WTC11 (cell line): ENCODE data around the gene LGALS4. TPM values are rescaled to one million over a fixed set of nuclear protein-coding genes. Genes with fewer than 3 reads are reported as not detected.

ENCODE experiments used
- ATAC-seq: fragments of 200-7000 bp; cut with Tn5 transposase; 2 replicates; pipeline ENCODE4 v1.10.0; 2021; ENCODE audit warnings: mild to moderate bottlenecking, moderate library complexity
- CTCF ChIA-PET: fragments of 300-600 bp; sonication (Branson Sonifier 250); formaldehyde crosslinking; loops from one replicate; lab custom pipeline; 2021; ENCODE audit warnings: antibody characterized with exemption; lab: Charles Lee
- POLR2A ChIA-PET: fragments of 350-600 bp; sonication (Branson Sonifier 250); formaldehyde crosslinking; loops from one replicate; lab custom pipeline; 2021; ENCODE audit warnings: antibody characterized with exemption; lab: Charles Lee
- DNase-seq: peaks from one replicate; pipeline ENCODE4 v3.0.0; 2021; ENCODE audit warnings: low spot score
- H3K27ac Mint-ChIP-seq: 2 replicates; pipeline ENCODE4 v1.8.0; 2021; ENCODE audit warnings: mixed read lengths
- H3K27me3 Mint-ChIP-seq: 2 replicates; pipeline ENCODE4 v1.8.0; 2021; ENCODE audit warnings: low read depth, mild to moderate bottlenecking, moderate library complexity, mixed read lengths
- H3K36me3 Mint-ChIP-seq: 2 replicates; pipeline ENCODE4 v1.8.0; 2021; ENCODE audit warnings: mixed read lengths
- H3K4me1 Mint-ChIP-seq: 2 replicates; pipeline ENCODE4 v1.8.0; 2022; ENCODE audit warnings: mixed read lengths
- H3K4me3 Mint-ChIP-seq: 2 replicates; pipeline ENCODE4 v1.8.0; 2021; ENCODE audit warnings: mild to moderate bottlenecking, moderate library complexity, mixed read lengths
- H3K9me3 Mint-ChIP-seq: 2 replicates; pipeline ENCODE4 v1.8.0; 2021; ENCODE audit warnings: mixed read lengths
- ATF1 ChIP-seq: sonication (generic); formaldehyde crosslinking; IDR thresholded peaks from 2 replicates; pipeline ENCODE4 v1.8.1; 2023; ENCODE audit warnings: mild to moderate bottlenecking, moderate library complexity, missing genetic modification reagents
- ATF2 ChIP-seq: sonication (generic); formaldehyde crosslinking; IDR thresholded peaks from 2 replicates; pipeline ENCODE4 v1.8.1; 2022; ENCODE audit warnings: low read depth, missing genetic modification reagents, borderline replicate concordance
- CREM ChIP-seq: sonication (generic); formaldehyde crosslinking; IDR thresholded peaks from 2 replicates; pipeline ENCODE4 v1.8.1; 2022; ENCODE audit warnings: mild to moderate bottlenecking, missing genetic modification reagents, moderate library complexity
- E2F4 ChIP-seq: sonication (generic); formaldehyde crosslinking; IDR thresholded peaks from 2 replicates; pipeline ENCODE4 v1.8.1; 2022; ENCODE audit warnings: low read depth, mild to moderate bottlenecking, moderate library complexity, missing genetic modification reagents, borderline replicate concordance
- FOXK1 ChIP-seq: sonication (generic); formaldehyde crosslinking; IDR thresholded peaks from 2 replicates; pipeline ENCODE4 v1.8.0; 2022; ENCODE audit warnings: mild to moderate bottlenecking, moderate library complexity, missing genetic modification reagents
- MAX ChIP-seq: sonication (generic); formaldehyde crosslinking; IDR thresholded peaks from 2 replicates; pipeline ENCODE4 v1.8.0; 2022; ENCODE audit warnings: mild to moderate bottlenecking, missing genetic modification reagents
- NFE2L1 ChIP-seq: sonication (generic); formaldehyde crosslinking; IDR thresholded peaks from 2 replicates; pipeline ENCODE4 v1.8.1; 2023; ENCODE audit warnings: missing genetic modification reagents
- NR2C2 ChIP-seq: sonication (generic); formaldehyde crosslinking; IDR thresholded peaks from 2 replicates; pipeline ENCODE4 v1.8.0; 2022; ENCODE audit warnings: mild to moderate bottlenecking, missing genetic modification reagents
- NR3C1 ChIP-seq: sonication (generic); formaldehyde crosslinking; conservative IDR thresholded peaks from 2 replicates; pipeline ENCODE4 v1.8.1; 2023; ENCODE audit warnings: low read depth, mild to moderate bottlenecking, missing genetic modification reagents
- TEAD1 ChIP-seq: sonication (generic); formaldehyde crosslinking; IDR thresholded peaks from 2 replicates; pipeline ENCODE4 v1.8.0; 2022; ENCODE audit warnings: mild to moderate bottlenecking, missing genetic modification reagents
- ZBTB21 ChIP-seq: sonication (generic); formaldehyde crosslinking; IDR thresholded peaks from 2 replicates; pipeline ENCODE4 v1.8.1; 2023; ENCODE audit warnings: mild to moderate bottlenecking, missing genetic modification reagents, borderline replicate concordance
- ZNF121 ChIP-seq: sonication (generic); formaldehyde crosslinking; IDR thresholded peaks from 2 replicates; pipeline ENCODE4 v1.8.0; 2023; ENCODE audit warnings: missing genetic modification reagents
- ZNF219 ChIP-seq: sonication (generic); formaldehyde crosslinking; IDR thresholded peaks from 2 replicates; pipeline ENCODE4 v1.8.0; 2023; ENCODE audit warnings: missing genetic modification reagents, mild to moderate bottlenecking, borderline replicate concordance
- ZNF416 ChIP-seq: fragments of 250-450 bp; sonication (Bioruptor Pico); IDR thresholded peaks from 2 replicates; pipeline ENCODE4 v1.9.0; 2021; ENCODE audit warnings: mild to moderate bottlenecking, inconsistent platforms
- total RNA-seq: library from RNA; stranded (reverse); gene quantifications from 3 replicates; pipeline ENCODE4 v1.2.3, GENCODE V29; 2021
- TF ChIP-seq, protein P1 (sequence below): sonication (generic); formaldehyde crosslinking; IDR thresholded peaks from 2 replicates; pipeline ENCODE4 v1.8.1; 2022; ENCODE audit warnings: missing genetic modification reagents, borderline replicate concordance
- TF ChIP-seq, protein P2 (sequence below): sonication (generic); formaldehyde crosslinking; IDR thresholded peaks from 2 replicates; pipeline ENCODE4 v1.8.1; 2023; ENCODE audit warnings: mild to moderate bottlenecking, missing genetic modification reagents
- TF ChIP-seq, protein P3 (sequence below): fragments of 200-600 bp; IDR thresholded peaks from 2 replicates; pipeline ENCODE4 v1.8.0; 2022; ENCODE audit warnings: antibody characterized with exemption
- TF ChIP-seq, protein P4 (sequence below): fragments of 250-450 bp; sonication (Bioruptor Pico); IDR thresholded peaks from 2 replicates; pipeline ENCODE4 v2.1.2; 2022; ENCODE audit warnings: mild to moderate bottlenecking, moderate library complexity

The LGALS4 gene
- total RNA-seq, 1 experiment from 2014 or later, result 1.5 TPM

DNA sequence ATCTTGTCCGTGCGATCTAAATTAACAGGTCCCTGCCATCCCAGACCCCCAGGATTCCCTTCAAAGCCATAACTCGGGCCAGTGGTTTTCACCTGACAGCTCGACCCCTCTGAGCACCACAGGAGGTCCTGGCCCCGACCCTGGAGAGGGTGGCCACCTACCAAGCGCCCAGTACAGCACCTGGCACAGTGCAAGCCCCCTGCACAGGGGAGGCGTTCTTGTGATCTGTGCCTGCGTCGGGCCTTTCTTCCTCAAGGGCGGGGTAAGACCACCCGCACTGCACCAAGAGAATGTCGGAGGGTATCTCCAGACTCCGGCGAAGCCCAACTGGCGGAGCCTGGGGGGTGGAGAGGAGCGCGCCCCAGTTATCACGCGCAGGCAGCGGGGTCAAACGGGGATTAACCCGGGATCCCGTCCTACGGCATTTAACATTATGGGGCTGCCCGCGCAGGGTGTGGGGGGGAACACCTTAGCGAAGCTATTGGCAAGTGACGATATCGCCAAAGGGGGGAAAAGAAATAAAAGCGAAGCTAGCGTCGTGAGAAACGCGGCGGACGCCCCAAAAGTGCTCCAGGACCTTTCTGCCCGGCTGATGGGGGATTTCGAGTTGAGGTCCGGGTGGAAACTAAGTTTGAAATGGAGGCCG is 38.4 kb upstream of the LGALS4 start (continued):
- TF ChIP-seq E2F4, result no peak
- TF ChIP-seq NR2C2 (CRISPR knock-in tag), result no peak

GRCh38 chr19:38850436-38850975 is 37.8 kb upstream of the LGALS4 start:
- Mint-ChIP-seq H3K9me3 (0 out of 2 replicates have a peak, but pooled peaks cover 3% of the 10 kb centered on the region), H3K27ac (peak overlapping the region; percentile 99), H3K4me1 (peaks cover 36% of the 10 kb centered on the region), H3K36me3 (peaks cover 38% of the 10 kb centered on the region), H3K27me3 (peaks cover 2% of the 10 kb centered on the region; the same call in 1 of the 2 replicates), H3K4me3 (peak overlapping the region; percentile 92)
- ChIA-PET POLR2A (interaction anchor here (0.9 kb wide), 1 partner anchor 80 kb away, joined by 3 read pairs; the partner anchor contains the start of genes MRPS12 and SARS2), CTCF (interaction anchor here (0.6 to 3.0 kb wide), 5 partner anchors 13 to 236 kb away, joined by 3 to 26 read pairs (median 4); partner anchors contain the start of genes FBXO17, MRPS12 and SARS2)
- TF ChIP-seq, protein P1, sequence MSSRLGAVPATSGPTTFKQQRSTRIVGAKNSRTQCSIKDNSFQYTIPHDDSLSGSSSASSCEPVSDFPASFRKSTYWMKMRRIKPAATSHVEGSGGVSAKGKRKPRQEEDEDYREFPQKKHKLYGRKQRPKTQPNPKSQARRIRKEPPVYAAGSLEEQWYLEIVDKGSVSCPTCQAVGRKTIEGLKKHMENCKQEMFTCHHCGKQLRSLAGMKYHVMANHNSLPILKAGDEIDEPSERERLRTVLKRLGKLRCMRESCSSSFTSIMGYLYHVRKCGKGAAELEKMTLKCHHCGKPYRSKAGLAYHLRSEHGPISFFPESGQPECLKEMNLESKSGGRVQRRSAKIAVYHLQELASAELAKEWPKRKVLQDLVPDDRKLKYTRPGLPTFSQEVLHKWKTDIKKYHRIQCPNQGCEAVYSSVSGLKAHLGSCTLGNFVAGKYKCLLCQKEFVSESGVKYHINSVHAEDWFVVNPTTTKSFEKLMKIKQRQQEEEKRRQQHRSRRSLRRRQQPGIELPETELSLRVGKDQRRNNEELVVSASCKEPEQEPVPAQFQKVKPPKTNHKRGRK (CRISPR knock-in tag), result no peak
- TF ChIP-seq, protein P2, sequence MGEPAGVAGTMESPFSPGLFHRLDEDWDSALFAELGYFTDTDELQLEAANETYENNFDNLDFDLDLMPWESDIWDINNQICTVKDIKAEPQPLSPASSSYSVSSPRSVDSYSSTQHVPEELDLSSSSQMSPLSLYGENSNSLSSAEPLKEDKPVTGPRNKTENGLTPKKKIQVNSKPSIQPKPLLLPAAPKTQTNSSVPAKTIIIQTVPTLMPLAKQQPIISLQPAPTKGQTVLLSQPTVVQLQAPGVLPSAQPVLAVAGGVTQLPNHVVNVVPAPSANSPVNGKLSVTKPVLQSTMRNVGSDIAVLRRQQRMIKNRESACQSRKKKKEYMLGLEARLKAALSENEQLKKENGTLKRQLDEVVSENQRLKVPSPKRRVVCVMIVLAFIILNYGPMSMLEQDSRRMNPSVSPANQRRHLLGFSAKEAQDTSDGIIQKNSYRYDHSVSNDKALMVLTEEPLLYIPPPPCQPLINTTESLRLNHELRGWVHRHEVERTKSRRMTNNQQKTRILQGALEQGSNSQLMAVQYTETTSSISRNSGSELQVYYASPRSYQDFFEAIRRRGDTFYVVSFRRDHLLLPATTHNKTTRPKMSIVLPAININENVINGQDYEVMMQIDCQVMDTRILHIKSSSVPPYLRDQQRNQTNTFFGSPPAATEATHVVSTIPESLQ (CRISPR knock-in tag), result no peak
- TF ChIP-seq CREM (CRISPR knock-in tag) (no peak), ATF1 (no peak), FOXK1 (CRISPR knock-in tag) (peak; percentile 74), ZBTB21 (CRISPR knock-in tag) (no peak), NR3C1 (CRISPR knock-in tag) (no peak), TEAD1 (CRISPR knock-in tag) (no peak), ZNF121 (CRISPR knock-in tag) (no peak), ZNF416 (CRISPR knock-in tag) (no peak), ATF2 (CRISPR knock-in tag) (no peak), NFE2L1 (CRISPR knock-in tag) (no peak), MAX (CRISPR knock-in tag) (peak; percentile 36; the same call in 1 of the 2 replicates), ZNF219 (CRISPR knock-in tag) (no peak)
- TF ChIP-seq, protein P3, sequence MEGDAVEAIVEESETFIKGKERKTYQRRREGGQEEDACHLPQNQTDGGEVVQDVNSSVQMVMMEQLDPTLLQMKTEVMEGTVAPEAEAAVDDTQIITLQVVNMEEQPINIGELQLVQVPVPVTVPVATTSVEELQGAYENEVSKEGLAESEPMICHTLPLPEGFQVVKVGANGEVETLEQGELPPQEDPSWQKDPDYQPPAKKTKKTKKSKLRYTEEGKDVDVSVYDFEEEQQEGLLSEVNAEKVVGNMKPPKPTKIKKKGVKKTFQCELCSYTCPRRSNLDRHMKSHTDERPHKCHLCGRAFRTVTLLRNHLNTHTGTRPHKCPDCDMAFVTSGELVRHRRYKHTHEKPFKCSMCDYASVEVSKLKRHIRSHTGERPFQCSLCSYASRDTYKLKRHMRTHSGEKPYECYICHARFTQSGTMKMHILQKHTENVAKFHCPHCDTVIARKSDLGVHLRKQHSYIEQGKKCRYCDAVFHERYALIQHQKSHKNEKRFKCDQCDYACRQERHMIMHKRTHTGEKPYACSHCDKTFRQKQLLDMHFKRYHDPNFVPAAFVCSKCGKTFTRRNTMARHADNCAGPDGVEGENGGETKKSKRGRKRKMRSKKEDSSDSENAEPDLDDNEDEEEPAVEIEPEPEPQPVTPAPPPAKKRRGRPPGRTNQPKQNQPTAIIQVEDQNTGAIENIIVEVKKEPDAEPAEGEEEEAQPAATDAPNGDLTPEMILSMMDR, result no peak
- TF ChIP-seq, protein P4, sequence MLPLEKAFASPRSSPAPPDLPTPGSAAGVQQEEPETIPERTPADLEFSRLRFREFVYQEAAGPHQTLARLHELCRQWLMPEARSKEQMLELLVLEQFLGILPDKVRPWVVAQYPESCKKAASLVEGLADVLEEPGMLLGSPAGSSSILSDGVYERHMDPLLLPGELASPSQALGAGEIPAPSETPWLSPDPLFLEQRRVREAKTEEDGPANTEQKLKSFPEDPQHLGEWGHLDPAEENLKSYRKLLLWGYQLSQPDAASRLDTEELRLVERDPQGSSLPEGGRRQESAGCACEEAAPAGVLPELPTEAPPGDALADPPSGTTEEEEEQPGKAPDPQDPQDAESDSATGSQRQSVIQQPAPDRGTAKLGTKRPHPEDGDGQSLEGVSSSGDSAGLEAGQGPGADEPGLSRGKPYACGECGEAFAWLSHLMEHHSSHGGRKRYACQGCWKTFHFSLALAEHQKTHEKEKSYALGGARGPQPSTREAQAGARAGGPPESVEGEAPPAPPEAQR (CRISPR knock-in tag), result no peak
- peak; percentile 85 for ATAC-seq
- peak; percentile 99 for DNase-seq
